Activated CD8-positive, alpha-beta memory T cell treated with anti-CD3 and anti-CD28 coated beads for 36 hours (primary cell): ENCODE results near the gene PTK6. TPM values are rescaled to one million over a fixed set of nuclear protein-coding genes. Genes with fewer than 3 reads are reported as not detected.

Experiments
- CTCF ChIA-PET: fragments of 350-600 bp; sonication (Branson Sonifier 250); formaldehyde crosslinking; loops from one replicate; lab custom pipeline; 2021; ENCODE audit warnings: antibody characterized with exemption; lab: Charles Lee
- POLR2A ChIA-PET: fragments of 350-600 bp; sonication (Branson Sonifier 250); formaldehyde crosslinking; loops from one replicate; lab custom pipeline; 2021; ENCODE audit warnings: antibody characterized with exemption; lab: Charles Lee
- total RNA-seq, 2 experiments: library from RNA; stranded (reverse); gene quantifications; one replicate each; pipeline ENCODE4 v1.2.3, GENCODE V29; 2021

PTK6 gene
- total RNA-seq, 2 experiments from 2014 or later: 0.15 TPM

GRCh38 chr20:63539441-63540370, 2.5 kb upstream of the PTK6 start:
- ChIA-PET POLR2A (no interaction called here), CTCF (interaction anchor here (0.8 to 1.6 kb wide), 5 partner anchors 16 to 324 kb away, joined by 3 to 5 read pairs (median 3); no protein-coding TSS in a partner anchor)

- CTCF ChIA-PET: interaction anchor here (1.3 to 2.5 kb wide), 8 partner anchors 17 to 326 kb away, joined by 3 to 14 read pairs (median 5); partner anchors contain the start of gene TPD52L2
- POLR2A ChIA-PET: interaction anchor here (1.9 kb wide), 1 partner anchor 14 kb away, joined by 7 read pairs; no protein-coding TSS in a partner anchor
Observed at GRCh38 chr20:63539092-63539430, 1.9 kb upstream of the PTK6 start.

GRCh38 chr20:63538204-63539091, 1.3 kb upstream of the PTK6 start:
- ChIA-PET POLR2A (interaction anchor here (0.7 to 2.8 kb wide), 10 partner anchors 9 to 326 kb away, joined by 3 to 31 read pairs (median 4); partner anchors contain the start of genes ARFRP1, HELZ2, PPDPF and RTEL1), CTCF (interaction anchor here (0.6 to 2.9 kb wide), 33 partner anchors 8 to 564 kb away, joined by 3 to 32 read pairs (median 4); partner anchors contain the start of genes ARFRP1, FNDC11, HELZ2 and LIME1)

GRCh38 chr20:63537525-63538203, 488 bp upstream of the PTK6 start:
- POLR2A ChIA-PET: interaction anchor here (0.7 to 2.8 kb wide), 10 partner anchors 8 to 327 kb away, joined by 3 to 31 read pairs (median 4); partner anchors contain the start of genes ARFRP1, HELZ2, PPDPF and RTEL1
- CTCF ChIA-PET: interaction anchor here (0.6 to 2.9 kb wide), 41 partner anchors 9 to 715 kb away, joined by 3 to 32 read pairs (median 3); partner anchors contain the start of genes ARFRP1, FNDC11, HELZ2 and LIME1

GRCh38 chr20:63536241-63536977, 767 bp downstream of the PTK6 start:
- CTCF ChIA-PET: interaction anchor here (1.1 to 2.9 kb wide), 9 partner anchors 14 to 437 kb away, joined by 3 to 32 read pairs (median 8); partner anchors contain the start of genes HELZ2, PPDPF, RTEL1 and UCKL1
- POLR2A ChIA-PET: interaction anchor here (1.6 to 2.8 kb wide), 2 partner anchors 14 to 122 kb away, joined by 6 to 31 read pairs; partner anchors contain the start of genes PPDPF and RTEL1

- ChIA-PET CTCF (interaction anchor here (0.6 to 1.5 kb wide), 2 partner anchors 39 to 247 kb away, joined by 3 to 4 read pairs; no protein-coding TSS in a partner anchor), POLR2A (interaction anchor here (1.0 kb wide), 1 partner anchor 14 kb away, joined by 3 read pairs; no protein-coding TSS in a partner anchor)
Observed at GRCh38 chr20:63534831-63535651, 2.1 kb downstream of the PTK6 start.

GRCh38 chr20:63534427-63534830, 2.7 kb downstream of the PTK6 start:
- ChIA-PET POLR2A (interaction anchor here (1.0 kb wide), 1 partner anchor 13 kb away, joined by 3 read pairs; no protein-coding TSS in a partner anchor), CTCF (interaction anchor here (1.5 kb wide), 1 partner anchor 38 kb away, joined by 4 read pairs; no protein-coding TSS in a partner anchor)

GRCh38 chr20:63533871-63534393, 3.2 kb downstream of the PTK6 start:
- POLR2A ChIA-PET: no interaction called here
- CTCF ChIA-PET: interaction anchor here (1.5 kb wide), 1 partner anchor 38 kb away, joined by 4 read pairs; no protein-coding TSS in a partner anchor

GRCh38 chr20:63533388-63533787, 3.8 kb downstream of the PTK6 start:
- POLR2A ChIA-PET: no interaction called here
- CTCF ChIA-PET: no interaction called here

- POLR2A ChIA-PET: no interaction called here
- CTCF ChIA-PET: no interaction called here
Observed at GRCh38 chr20:63532449-63532971, 4.7 kb downstream of the PTK6 start.

GRCh38 chr20:63531686-63532448, 5.3 kb downstream of the PTK6 start:
- ChIA-PET CTCF (interaction anchor here (1.9 kb wide), 1 partner anchor 35 kb away, joined by 4 read pairs; no protein-coding TSS in a partner anchor), POLR2A (no interaction called here)

- POLR2A ChIA-PET: interaction anchor here (1.4 kb wide), 1 partner anchor 10 kb away, joined by 4 read pairs; no protein-coding TSS in a partner anchor
- CTCF ChIA-PET: interaction anchor here (1.9 kb wide), 2 partner anchors 10 to 34 kb away, joined by 4 to 7 read pairs; partner anchors contain the start of gene PPDPF
Observed at GRCh38 chr20:63530788-63531160, 6.4 kb downstream of the PTK6 start.

- ChIA-PET CTCF (interaction anchor here (1.9 kb wide), 2 partner anchors 9 to 33 kb away, joined by 4 to 7 read pairs; partner anchors contain the start of gene PPDPF), POLR2A (interaction anchor here (1.4 kb wide), 1 partner anchor 9 kb away, joined by 4 read pairs; no protein-coding TSS in a partner anchor)
Observed at GRCh38 chr20:63529861-63530787, 7.1 kb downstream of the PTK6 start.
